Inferior parietal cortex (tissue), 1 donor: ENCODE data around the gene ABTB2.
A peak's percentile ranks its signal among the peaks of the same experiment; 100 is the strongest.

Source experiments
- DNase-seq: peaks from one replicate; pipeline ENCODE4 v3.0.0-alpha.2; 2016; ENCODE audit errors: extremely low spot score

The ABTB2 gene

GRCh38 chr11:34288492-34288891, 69.3 kb downstream of the ABTB2 start:
- no peak for DNase-seq

GRCh38 chr11:34284811-34285481, 72.9 kb downstream of the ABTB2 start:
- no peak for DNase-seq

- DNase-seq, result no peak
These were observed 73.7 kb downstream of the ABTB2 start for GRCh38 chr11:34284156-34284555.

- DNase-seq, result no peak
These were observed 76.6 kb downstream of the ABTB2 start for GRCh38 chr11:34280945-34281872.

GRCh38 chr11:34278693-34279297, 79.0 kb downstream of the ABTB2 start:
- DNase-seq, result no peak

- DNase-seq, result no peak
These were observed 79.6 kb downstream of the ABTB2 start for GRCh38 chr11:34278175-34278574.

- no peak for DNase-seq
These were observed 80.6 kb downstream of the ABTB2 start for GRCh38 chr11:34277171-34277570.

- no peak for DNase-seq
These were observed 81.4 kb downstream of the ABTB2 start for GRCh38 chr11:34276352-34276864.

- no peak for DNase-seq
These were observed 82.3 kb downstream of the ABTB2 start for GRCh38 chr11:34275486-34275885.

- peak; percentile 47 for DNase-seq
These were observed 83.0 kb downstream of the ABTB2 start for GRCh38 chr11:34274712-34275398.

- DNase-seq, result no peak
These were observed 84.7 kb downstream of the ABTB2 start for GRCh38 chr11:34273099-34273498.

GRCh38 chr11:34271727-34272126, 86.1 kb downstream of the ABTB2 start:
- DNase-seq, result no peak

- DNase-seq, result no peak
These were observed 87.1 kb downstream of the ABTB2 start for GRCh38 chr11:34270711-34271110.

- DNase-seq, result no peak
These were observed 88.0 kb downstream of the ABTB2 start for GRCh38 chr11:34269694-34270245.

- DNase-seq, result no peak
These were observed 88.8 kb downstream of the ABTB2 start for GRCh38 chr11:34268906-34269430.

- no peak for DNase-seq
These were observed 90.4 kb downstream of the ABTB2 start for GRCh38 chr11:34267417-34267816.

- DNase-seq, result peak; percentile 50
These were observed 90.8 kb downstream of the ABTB2 start for GRCh38 chr11:34267013-34267412.

GRCh38 chr11:34266090-34266912, 91.5 kb downstream of the ABTB2 start:
- peak; percentile 55 for DNase-seq

GRCh38 chr11:34264303-34265110, 93.3 kb downstream of the ABTB2 start:
- DNase-seq, result peak; percentile 25
